T-helper 1 cell treated with Interleukin-12 subunit alpha and Interleukin-12 subunit beta and Interleukin-4 antibody, amounts not matched to agents 30 ng/mL and 1 ng/mL, for 36 hours (primary cell): ENCODE measurements around the gene PCK2. TPM values are rescaled to one million over a fixed set of nuclear protein-coding genes. Genes with fewer than 3 reads are reported as not detected.

Experiments used
- intact Hi-C: fragments of 100-400 bp; cut with micrococcal nuclease; formaldehyde crosslinking; loops from one replicate; pipeline ENCODE4 v1.15.1; 2024
- total RNA-seq: library from RNA; stranded (reverse); gene quantifications from 2 replicates; pipeline ENCODE4 v1.2.3, GENCODE V29; 2022

PCK2 gene
- total RNA-seq, 1 donor from 2014 or later, result 51.2 TPM

DNA sequence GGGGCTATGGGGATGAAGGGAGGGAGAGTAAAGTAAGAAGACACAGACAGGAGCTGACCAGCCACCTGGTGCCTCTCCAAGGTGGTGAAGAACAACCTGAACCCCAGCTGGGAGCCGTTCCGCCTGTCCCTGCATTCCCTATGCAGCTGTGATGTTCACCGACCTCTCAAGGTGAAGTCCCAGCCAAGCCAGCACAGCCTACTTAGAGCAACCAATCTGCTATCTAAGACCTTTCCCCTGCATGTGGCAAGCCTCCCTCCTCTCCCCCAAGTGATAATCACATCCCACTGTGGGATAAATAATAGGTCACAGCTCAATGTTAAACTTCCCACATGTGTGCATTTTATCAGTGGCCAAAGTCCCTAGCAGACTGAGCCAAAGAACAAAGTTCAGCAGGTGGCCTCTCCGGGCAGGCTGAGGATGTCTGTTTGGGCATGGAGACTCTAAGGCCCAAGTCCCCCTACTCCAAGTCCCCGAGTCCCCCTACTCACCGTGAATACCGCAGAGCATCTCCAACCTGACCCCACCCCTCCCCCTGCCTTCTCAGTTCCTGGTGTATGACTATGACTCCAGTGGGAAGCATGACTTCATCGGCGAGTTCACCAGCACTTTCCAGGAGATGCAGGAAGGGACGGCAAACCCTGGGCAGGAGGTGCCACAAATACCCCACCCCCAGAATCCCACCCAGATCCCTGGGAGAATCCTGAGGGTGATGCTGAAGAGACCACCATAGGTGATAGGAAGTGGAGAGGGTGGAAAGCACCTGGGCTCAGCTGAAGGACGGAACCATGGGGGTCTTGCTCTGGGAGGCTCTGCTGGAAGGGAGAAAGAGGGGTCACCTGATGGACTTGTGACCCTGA lies 19.3 kb upstream of the PCK2 start:
- intact Hi-C loops, result no loop called here

DNA sequence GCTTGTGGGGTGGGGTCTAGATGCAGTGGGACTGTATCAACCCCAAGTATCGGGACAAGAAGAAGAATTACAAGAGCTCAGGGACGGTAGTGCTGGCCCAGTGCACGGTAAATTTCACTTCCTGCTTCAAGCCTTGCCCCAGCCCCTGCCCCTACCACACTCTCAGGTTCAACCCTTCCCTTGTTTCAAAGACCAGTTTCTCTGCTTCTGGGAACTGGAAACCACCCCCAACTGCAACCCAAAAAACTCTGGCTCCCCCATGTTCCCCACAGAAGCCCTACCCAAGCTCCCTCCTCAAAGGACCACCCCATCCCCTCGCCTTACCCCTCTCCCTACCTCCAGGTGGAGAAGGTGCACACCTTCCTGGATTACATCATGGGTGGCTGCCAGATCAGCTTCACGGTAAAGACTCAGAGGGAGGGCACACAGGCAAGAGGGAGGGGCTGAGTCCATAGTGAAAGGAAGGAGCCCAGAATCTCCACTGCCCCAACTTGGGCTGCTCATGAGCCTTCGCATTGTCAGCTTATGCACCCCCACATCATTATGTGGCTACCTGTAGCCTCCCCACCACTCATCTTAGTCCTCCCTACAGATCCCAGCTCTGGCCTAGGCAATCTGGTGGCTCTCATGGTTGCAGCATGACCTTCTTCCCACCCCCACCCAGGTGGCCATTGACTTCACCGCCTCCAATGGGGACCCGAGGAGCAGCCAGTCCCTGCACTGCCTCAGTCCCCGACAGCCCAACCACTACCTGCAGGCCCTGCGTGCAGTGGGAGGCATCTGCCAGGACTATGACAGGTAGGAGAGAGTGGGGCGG lies 18.4 kb upstream of the PCK2 start:
- intact Hi-C loops, result no loop called here

DNA sequence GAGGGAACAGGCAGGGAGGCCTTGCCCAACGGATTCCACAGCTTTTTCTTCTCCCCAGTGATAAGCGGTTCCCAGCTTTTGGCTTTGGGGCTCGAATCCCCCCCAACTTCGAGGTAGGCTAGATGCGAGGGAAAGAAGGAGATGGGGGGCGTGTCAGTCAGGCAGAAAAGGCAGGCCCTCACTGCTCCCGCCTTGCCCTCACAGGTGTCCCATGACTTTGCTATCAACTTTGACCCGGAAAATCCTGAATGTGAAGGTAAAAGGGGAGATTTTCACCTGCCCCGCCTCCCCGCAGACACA lies 17.9 kb upstream of the PCK2 start:
- intact Hi-C loops, result no loop called here

DNA sequence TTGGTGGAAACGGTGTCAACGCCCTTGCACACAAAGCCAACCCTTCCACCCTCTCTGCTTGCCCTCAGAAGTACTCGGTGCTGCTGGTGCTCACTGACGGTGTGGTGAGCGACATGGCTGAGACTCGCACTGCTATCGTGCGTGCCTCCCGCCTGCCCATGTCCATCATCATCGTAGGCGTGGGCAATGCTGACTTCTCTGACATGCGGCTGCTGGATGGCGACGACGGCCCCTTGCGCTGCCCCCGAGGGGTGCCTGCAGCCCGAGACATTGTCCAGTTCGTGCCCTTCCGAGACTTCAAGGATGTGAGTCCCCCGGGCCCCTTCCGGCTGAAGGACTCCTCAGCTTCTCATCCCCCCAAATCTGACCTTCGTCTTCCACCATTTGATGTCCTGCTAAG lies 17.0 kb upstream of the PCK2 start:
- intact Hi-C loops, result no loop called here

DNA sequence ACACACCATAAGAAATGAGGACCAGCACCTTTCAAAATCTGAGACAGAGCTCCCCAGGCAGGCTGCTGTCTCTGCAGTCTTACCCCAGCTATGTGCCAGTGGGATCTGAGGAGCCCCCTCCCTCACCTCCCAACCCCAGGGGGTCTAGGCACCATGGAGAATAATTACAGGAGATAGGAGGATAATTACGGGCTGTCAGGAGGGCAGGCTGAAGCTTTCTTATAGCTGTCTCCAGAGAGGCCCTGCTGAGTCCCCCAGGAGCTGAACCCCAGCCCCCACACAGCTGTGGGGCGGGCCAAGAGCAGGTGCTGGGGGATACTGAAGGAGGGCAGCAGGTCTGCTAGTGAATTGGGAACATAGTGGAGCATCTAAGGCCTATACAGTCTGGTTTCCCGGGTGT lies 16.0 kb upstream of the PCK2 start:
- intact Hi-C loops, result no loop called here

DNA sequence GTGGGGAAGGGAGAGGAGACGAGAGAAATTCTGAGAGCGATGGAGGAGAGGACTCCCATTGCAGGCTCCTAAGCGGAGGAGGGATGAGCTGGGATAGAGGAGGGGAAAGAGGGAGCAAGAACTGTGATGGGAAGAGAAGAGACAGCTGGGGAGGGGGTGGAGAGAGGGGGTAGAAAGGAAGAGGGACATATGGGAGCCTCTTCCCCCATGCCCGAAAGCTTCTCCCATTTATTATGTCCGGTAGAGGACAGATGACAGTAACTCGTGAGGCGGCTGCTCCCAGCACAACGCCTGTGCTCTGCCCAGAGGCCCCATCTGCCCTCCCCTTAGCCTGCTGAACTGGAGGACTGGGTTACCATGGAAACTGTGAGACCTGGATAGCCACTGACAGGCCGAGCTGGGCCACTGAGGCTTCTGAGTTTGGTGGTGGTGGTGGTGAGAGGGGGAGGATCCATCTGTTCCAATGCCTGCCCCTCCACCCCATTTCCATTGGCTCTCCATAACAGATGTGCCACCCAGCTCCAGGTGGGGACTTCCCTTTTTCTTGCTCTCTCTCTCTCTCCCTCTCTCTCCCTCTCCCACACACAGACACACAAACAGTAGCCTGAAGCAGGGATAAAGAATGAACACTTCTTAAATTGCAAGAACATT lies 14.5 kb upstream of the PCK2 start:
- intact Hi-C loops, result loop anchor here (2.0 kb wide), 1 partner anchor 67 kb away; the partner anchor contains the start of genes PSME2 and RNF31

DNA sequence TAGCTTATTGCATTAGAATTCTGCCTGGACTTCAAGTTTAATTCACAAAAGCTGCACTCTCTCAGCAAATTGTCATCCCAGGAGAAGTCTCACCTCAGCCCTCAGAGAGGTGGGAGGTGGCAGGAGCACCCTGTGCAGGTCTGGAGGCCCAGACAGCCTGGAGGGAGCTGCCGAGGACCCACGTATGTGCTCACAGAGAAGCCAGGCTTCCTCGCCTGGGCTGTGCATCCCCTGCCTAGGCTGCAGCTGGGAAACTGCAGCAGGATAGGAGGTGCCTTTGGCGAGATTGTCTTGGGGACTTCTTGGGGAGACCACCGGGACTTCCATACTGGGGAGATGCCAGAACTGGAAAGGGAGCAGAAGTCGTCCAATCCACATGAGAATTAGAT lies 14.0 kb upstream of the PCK2 start:
- intact Hi-C loops, result loop anchor here (2.0 kb wide), 1 partner anchor 67 kb away; the partner anchor contains the start of genes PSME2 and RNF31

DNA sequence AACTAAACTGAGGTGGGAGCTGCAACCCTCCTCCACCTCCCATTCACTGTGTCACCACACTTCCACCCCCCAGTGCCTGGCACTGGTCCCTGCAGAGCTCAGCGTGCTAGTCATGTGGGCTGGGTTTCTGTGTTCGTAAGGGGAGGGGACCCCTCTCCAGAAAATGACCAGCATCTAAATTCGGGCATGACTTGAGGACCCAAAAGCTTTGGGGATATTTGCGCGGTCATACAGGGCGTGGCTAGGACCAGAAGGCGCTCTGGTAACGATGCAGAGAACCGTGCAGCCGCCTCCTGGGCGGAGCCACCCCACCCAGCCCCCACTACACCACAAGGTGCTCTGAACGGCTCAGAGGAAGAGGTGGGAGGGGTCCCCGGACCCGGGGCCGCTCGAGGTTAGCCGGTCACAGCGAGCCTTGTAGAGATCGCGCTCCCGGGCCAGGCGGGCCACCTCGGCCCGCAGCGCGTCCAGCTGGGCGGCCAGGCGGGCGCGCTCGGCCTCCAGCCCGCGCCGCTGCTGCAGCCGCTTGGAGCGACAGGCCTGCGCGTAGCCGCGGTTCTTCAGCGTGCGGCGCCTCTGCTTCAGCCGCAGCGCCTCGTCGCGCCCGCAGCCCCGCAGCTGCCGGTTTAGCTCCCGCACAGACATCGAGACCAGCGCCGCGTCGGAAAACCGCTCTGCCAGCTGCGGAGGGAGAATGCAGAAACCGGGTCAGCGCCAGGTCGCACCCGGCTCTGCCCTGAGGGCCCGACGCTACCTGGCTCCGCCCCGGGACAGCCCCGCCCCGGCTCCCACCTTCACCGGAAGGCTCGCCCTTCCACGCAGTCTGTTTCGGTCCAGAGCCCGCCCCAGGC lies 13.0 kb upstream of the PCK2 start:
- intact Hi-C loops, result loop anchor here (1.0 to 2.0 kb wide), 5 partner anchors 9 to 66 kb away; partner anchors contain the start of genes DCAF11, NRL, PCK2 and PSME2

DNA sequence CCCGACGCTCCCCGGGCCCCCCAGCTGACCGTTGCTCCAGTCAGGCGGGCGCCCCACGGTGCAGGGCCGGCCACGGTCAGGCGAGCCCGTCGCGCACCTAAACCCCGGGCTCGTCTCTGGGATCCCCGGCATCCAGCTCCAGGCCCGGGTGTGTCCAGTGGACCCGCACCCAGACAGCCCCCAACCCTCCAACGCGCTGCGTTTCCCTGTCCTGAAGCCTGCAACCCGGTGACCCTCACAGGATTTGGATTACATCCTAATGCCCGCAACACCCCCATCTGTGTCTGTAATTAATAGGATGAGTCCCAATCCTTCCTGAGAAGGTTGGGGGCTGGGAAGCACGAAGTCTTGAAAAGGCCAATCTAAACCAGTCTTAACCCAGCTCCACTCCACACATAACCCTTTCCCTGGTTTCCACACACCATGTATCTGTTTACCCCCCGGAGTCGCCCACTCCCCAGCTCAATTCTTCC lies 12.3 kb upstream of the PCK2 start:
- intact Hi-C loops, result loop anchor here (1.0 to 2.0 kb wide), 5 partner anchors 9 to 65 kb away; partner anchors contain the start of genes DCAF11, NRL, PCK2 and PSME2

DNA sequence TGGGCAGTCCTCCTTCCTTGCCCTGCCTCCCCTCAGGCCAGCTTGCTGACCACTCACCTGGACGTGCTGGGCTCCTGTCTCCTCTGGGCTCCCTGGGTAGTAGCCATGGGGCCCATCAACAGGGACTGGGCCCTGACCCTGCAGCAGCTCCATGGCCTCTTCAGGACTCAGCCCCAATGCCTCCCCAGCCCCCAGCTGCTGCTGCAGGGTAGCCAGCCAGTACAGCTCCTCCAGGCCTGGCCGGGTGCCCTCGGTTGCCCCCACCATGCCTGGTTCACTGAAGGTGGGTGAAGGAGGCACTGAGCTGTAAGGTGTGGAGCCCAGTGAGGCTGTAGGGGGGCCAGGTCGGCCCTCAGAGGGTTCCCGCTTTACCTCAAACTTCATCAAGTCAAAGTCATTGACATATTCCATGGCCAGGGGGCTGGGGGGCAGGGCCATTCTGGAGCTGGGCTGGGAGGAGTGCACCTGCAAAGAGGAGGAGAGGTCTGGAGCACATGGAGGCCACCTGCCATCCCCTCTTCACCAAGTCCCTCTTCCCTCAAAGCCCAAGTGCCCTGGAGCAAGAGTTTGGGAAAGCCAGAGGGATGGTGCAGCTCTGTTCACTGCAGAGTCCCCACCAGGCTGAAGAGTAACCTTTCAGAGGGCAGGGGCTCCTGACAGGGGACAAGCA lies 11.6 kb upstream of the PCK2 start:
- intact Hi-C loops, result no loop called here

DNA sequence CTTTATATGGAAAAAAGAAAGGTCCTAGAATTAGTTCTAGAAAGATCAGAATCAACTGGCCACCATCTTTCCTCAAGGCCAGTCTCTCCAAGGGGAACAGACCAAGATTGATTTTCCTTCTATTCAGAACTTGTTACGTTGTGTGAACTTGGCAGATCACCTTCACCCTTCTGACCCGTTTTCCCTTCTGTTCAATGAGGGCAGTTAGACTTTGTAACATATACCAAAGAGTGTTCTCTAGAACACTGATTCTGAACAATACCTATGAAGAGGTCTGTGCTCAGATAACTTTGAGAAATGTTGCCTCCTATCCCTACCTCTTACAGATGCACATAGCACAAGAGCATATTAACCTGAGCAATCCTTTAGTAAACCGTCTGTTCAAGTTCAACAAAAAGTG lies 10.6 kb upstream of the PCK2 start:
- intact Hi-C loops, result no loop called here

DNA sequence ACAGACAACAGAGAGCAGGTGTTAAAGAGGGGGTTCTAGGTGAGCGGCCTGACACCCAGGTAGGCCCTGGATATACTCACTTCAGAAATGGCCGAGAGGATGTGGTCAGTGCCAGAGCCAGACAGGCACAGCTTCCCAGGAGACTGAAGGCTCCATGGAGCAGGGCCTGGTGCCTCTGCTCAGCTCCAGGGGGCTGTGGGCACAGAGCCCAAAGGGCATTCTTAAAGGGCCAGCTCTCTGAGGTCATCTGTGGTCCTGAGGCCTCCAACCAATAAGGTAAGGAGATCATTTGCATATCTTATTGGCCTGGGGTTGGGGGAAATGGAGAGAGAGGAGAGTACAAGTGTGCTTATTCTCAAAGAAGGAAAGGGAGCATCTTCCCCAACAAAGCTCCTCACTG lies 9.7 kb upstream of the PCK2 start:
- intact Hi-C loops, result no loop called here

DNA sequence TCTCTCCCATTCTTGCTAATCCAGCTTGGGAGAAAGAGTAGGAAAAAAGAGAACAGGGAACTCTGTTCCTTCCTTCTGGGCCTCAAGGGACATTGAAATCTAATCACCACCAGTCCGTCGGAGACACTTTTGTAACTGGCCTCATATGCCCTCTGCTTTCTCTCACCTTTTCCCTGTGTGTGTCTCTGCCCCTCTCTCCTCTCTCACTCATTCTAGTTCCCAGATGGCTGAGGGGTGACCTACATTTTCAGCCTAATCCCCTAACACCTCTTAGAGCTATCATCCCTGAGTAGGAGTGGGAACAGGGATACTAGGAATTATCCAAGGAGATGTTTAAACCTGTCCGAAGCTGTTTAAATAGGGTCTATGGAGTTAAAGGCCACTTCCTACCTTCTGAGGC lies 8.9 kb upstream of the PCK2 start:
- intact Hi-C loops, result no loop called here

DNA sequence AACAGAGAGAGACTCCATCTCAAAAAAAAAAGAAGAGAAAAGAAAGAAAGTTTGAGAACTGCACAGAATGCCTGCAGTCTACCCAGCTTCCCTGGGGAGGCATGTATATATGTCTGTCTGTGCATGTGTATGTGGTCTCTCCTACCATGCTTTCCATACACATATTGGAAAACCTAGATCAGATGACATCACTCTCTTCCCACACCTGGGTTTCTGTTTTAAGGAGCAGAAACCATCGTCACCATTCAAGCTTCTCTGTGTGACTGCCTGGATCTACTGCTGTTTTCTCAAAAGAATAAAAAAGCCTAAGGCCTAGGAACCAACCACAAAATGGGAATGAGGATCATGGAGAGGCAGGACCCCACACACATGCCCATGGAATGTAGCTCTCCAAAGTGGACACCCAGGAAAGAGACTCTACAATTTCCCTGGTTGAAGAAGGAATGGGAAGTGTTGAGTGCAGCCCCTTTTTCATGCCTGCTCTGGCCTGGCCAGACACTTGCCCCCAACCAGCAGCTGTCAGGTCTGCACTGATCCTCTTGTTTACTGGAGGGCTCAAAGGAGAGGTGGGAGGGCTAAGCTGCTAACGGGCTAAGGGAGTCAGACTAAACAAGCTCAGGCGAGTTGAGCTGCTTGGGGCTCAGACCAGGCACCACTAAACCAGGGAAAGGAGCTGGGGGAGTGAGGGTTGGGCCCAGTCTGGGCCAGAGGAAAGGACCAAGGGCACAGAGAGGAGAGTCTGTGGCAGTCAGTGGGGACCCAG lies 7.7 kb upstream of the PCK2 start:
- intact Hi-C loops, result no loop called here

DNA sequence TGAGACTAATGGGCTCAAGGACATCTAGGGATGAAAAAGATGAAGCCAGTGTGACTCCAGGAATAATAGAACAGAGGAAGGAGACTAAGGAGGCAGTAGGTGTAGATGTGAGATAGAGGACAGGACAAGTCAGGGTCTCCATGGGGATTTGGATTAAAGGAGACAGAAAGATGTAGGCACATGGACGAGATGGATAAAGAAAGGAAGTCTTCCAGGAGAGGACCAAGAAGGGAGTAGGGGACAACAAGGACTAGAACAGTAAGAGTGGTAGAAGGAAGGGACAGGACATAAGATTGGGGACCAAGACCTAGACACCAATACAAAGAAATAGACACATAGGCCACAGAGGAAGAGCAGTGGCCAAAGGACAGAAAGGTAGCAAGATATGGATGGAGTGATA lies 7.1 kb upstream of the PCK2 start:
- intact Hi-C loops, result no loop called here

DNA sequence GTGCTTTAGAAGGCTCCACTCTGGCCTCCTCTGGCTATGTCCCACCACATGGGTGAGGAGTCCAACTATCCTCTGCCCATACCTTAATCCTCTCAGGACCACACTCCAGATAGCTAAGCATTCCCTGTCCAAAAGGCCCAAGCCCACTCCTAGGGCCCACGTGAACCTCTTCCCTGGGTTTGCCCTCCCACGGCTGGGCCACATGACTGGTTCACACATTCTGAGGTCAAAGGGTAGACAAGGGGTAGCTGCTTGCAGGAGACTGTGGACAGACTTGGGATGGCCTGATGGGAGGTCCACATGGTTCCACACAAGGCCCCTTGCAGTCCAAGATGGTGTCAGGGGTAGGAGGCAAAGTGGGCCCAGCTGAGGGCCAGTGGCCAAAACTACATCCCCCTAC lies 6.0 kb upstream of the PCK2 start:
- intact Hi-C loops, result no loop called here

DNA sequence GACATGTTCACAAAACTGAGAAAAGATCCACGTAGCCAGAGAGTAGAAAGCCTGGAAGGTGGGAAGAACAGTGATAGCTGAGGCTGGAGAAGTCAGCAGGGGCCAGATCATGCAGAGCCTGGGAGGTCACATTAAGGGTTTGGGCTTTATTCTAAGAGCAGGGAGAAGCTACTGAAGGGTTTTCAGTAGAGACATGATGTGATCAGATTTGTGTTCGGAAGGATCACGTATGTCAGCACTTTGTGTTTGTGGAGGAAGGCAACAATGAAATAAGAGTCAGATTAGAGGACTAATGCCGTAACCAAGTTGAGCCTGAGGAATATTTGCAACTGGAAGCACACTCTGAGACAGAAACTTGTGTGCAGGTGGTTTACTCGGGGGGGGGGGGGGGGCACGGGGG lies 4.2 kb upstream of the PCK2 start:
- intact Hi-C loops, result loop anchor here (1.0 to 5.0 kb wide), 7 partner anchors 9 to 342 kb away; partner anchors contain the start of genes DHRS1, DHRS4L2 and NOP9

DNA sequence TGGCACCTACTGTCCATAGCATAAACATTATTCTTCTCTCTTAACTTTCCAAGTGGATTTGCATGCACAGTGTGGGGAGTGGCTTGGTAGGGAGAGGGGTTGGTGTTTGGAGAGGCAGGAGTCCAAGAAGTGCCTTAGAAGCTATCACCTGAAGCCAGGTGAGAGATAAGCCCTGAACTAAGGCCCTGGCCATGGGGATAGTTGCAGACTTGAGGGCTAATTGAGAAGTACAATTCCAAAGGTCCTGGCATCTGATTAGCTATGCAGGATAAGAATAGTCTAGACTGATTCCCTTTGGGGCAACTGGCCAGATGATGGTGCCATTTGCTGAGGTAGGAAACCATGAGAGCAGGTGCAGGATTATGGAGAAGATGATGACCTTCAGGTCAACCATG lies 2.0 kb upstream of the PCK2 start:
- intact Hi-C loops, result loop anchor here (5.0 kb wide), 3 partner anchors 105 to 340 kb away; partner anchors contain the start of genes DHRS1, DHRS4L2 and NOP9

DNA sequence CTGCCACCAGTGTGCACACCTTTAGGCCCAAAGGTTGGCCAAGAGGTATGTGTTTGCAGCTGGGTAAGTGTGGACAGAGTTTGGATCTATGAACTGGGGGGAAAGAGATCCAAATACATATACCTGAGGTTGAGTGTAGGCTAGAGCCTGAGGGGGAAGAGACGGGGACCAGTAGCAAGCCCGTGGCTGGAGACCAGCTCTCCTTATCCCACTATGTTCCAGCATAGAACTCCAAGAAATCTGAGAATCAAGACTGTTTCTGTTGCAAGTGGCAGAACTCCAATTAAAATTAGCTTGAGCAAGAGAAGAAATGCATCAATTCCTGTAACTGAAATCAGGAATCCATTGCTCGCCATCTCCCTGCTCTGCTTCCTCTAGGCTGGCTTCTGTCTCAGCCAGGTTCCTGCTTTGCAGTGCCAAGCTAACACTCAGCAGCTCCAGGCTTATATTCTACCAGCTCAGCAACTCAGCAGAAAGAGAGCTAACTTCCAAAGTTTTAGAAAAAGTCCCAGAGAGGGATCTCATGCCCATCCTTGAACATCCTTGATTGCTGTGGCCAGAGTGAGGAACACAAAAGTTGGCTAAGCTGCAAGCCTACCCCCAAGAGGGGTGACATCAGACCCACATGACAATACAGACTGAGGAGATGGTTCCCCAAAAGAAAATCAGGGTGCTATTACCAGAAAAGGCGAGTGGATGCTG lies 1.5 kb upstream of the PCK2 start:
- intact Hi-C loops, result loop anchor here (5.0 kb wide), 3 partner anchors 105 to 340 kb away; partner anchors contain the start of genes DHRS1, DHRS4L2 and NOP9
